MM.1S (cell line): Measurements from ENCODE around the gene PIGQ.

ENCODE experiments used
- DNase-seq: peaks from one replicate; pipeline ENCODE4 v3.0.0-alpha.2; 2015
- H2AFZ ChIP-seq: fragments of 300-600 bp; sonication (generic); 2 replicates; pipeline ENCODE4 v1.6.0; 2016; ENCODE audit warnings: antibody characterized with exemption, low read length
- H3F3A ChIP-seq: fragments of 300-600 bp; sonication (generic); 2 replicates; pipeline ENCODE4 v1.6.1; 2016; ENCODE audit warnings: mild to moderate bottlenecking, antibody characterized with exemption, low read length, moderate library complexity, mixed read lengths; ENCODE audit not compliant: insufficient read depth
- H3K27ac ChIP-seq: fragments of 300-600 bp; sonication (generic); 2 replicates; pipeline ENCODE4 v1.5.1; 2016; ENCODE audit warnings: mild to moderate bottlenecking, low read length
- H3K27me3 ChIP-seq: fragments of 300-600 bp; sonication (generic); replicated peaks from 2 replicates; pipeline ENCODE4 v1.6.0; 2016; ENCODE audit warnings: low read length; ENCODE audit not compliant: insufficient read depth
- H3K36me3 ChIP-seq: fragments of 300-600 bp; sonication (generic); replicated peaks from 2 replicates; pipeline ENCODE4 v1.6.1; 2016; ENCODE audit warnings: mild to moderate bottlenecking, low read length, mixed read lengths; ENCODE audit not compliant: insufficient read depth
- H3K4me1 ChIP-seq: fragments of 300-600 bp; sonication (generic); 2 replicates; pipeline ENCODE4 v1.6.1; 2016; ENCODE audit warnings: low read length, mixed read lengths
- H3K4me2 ChIP-seq: fragments of 300-600 bp; sonication (generic); 2 replicates; pipeline ENCODE4 v1.6.0; 2016; ENCODE audit warnings: low read depth, low read length
- H3K4me3 ChIP-seq: fragments of 300-600 bp; sonication (generic); 2 replicates; pipeline ENCODE4 v1.5.1; 2016; ENCODE audit warnings: low read length, mixed read lengths
- H3K79me2 ChIP-seq: fragments of 300-600 bp; sonication (generic); 2 replicates; pipeline ENCODE4 v1.6.1; 2016; ENCODE audit warnings: mixed run types, low read length, mixed read lengths
- H3K9ac ChIP-seq: fragments of 300-600 bp; sonication (generic); 2 replicates; pipeline ENCODE4 v1.6.1; 2016; ENCODE audit warnings: low read length, mixed read lengths
- H3K9me2 ChIP-seq: fragments of 300-600 bp; sonication (generic); replicated peaks from 2 replicates; pipeline ENCODE4 v1.6.1; 2016; ENCODE audit warnings: mild to moderate bottlenecking, low read length, mixed read lengths; ENCODE audit not compliant: insufficient read depth
- H3K9me3 ChIP-seq: fragments of 300-600 bp; sonication (generic); replicated peaks from 2 replicates; pipeline ENCODE4 v1.6.1; 2016; ENCODE audit warnings: mild to moderate bottlenecking, low read length, mixed read lengths; ENCODE audit not compliant: insufficient read depth
- H4K20me1 ChIP-seq: fragments of 300-600 bp; sonication (generic); 2 replicates; pipeline ENCODE4 v1.6.1; 2016; ENCODE audit warnings: mild to moderate bottlenecking, low read length, moderate library complexity, mixed read lengths; ENCODE audit not compliant: insufficient read depth
- CTCF ChIP-seq: fragments of 300-600 bp; sonication (generic); IDR thresholded peaks from 2 replicates; pipeline ENCODE4 v1.5.1; 2016; ENCODE audit warnings: antibody characterized with exemption, low read length, mixed read lengths
- EZH2 ChIP-seq: fragments of 300-600 bp; sonication (generic); optimal IDR thresholded peaks from 2 replicates; pipeline ENCODE3; 2017; ENCODE audit warnings: low read depth, mild to moderate bottlenecking, antibody characterized with exemption, low read length, mixed read lengths
- EZH2phosphoT487 ChIP-seq: fragments of 300-600 bp; sonication (generic); IDR thresholded peaks from 2 replicates; pipeline ENCODE4 v1.6.1; 2018; ENCODE audit warnings: antibody characterized with exemption, low read length

The PIGQ gene

GRCh38 chr16:622920-623280 lies 53.1 kb downstream of the PIGQ start:
- Histone ChIP-seq H3K27me3 (no peaks in the 10 kb centered on the region), H3K4me1 (no peaks in the 10 kb centered on the region), H3K4me2 (no peak overlapping the region), H4K20me1 (no peaks in the 10 kb centered on the region), H3F3A (no peaks in the 10 kb centered on the region), H3K4me3 (no peak overlapping the region), H3K27ac (no peak overlapping the region), H2AFZ (no peak overlapping the region), H3K9me2 (no peaks in the 10 kb centered on the region), H3K36me3 (no peaks in the 10 kb centered on the region), H3K9me3 (no peaks in the 10 kb centered on the region), H3K79me2 (0 out of 2 replicates have a peak, but pooled peaks cover 3% of the 10 kb centered on the region), H3K9ac (no peak overlapping the region)
- TF ChIP-seq CTCF (no peak), EZH2phosphoT487 (no peak), EZH2 (no peak)
- DNase-seq = no peak

GRCh38 chr16:624526-625070 lies 54.8 kb downstream of the PIGQ start:
- TF ChIP-seq EZH2 = no peak
- no peak for TF ChIP-seq EZH2phosphoT487
- TF ChIP-seq CTCF = no peak
- no peaks in the 10 kb centered on the region for H3K9me2 ChIP-seq
- 0 out of 2 replicates have a peak, but pooled peaks cover 3% of the 10 kb centered on the region for H3K79me2 ChIP-seq
- no peaks in the 10 kb centered on the region for H4K20me1 ChIP-seq
- no peak overlapping the region for H3K9ac ChIP-seq
- no peak overlapping the region for H2AFZ ChIP-seq
- H3K27me3 ChIP-seq = no peaks in the 10 kb centered on the region
- H3K4me2 ChIP-seq = no peak overlapping the region
- no peak for DNase-seq
- no peak overlapping the region for H3K27ac ChIP-seq
- H3K36me3 ChIP-seq = no peaks in the 10 kb centered on the region
- H3K4me1 ChIP-seq = no peaks in the 10 kb centered on the region
- H3K4me3 ChIP-seq = no peak overlapping the region
- H3F3A ChIP-seq = no peaks in the 10 kb centered on the region
- H3K9me3 ChIP-seq = no peaks in the 10 kb centered on the region

GRCh38 chr16:625117-625976 lies 55.6 kb downstream of the PIGQ start:
- H3K9ac ChIP-seq = no peak overlapping the region
- H3K27ac ChIP-seq = no peak overlapping the region
- no peak for TF ChIP-seq EZH2phosphoT487
- TF ChIP-seq CTCF = no peak
- TF ChIP-seq EZH2 = no peak
- DNase-seq = no peak
- H3F3A ChIP-seq = no peaks in the 10 kb centered on the region
- H4K20me1 ChIP-seq = no peaks in the 10 kb centered on the region
- no peak overlapping the region for H3K4me3 ChIP-seq
- no peaks in the 10 kb centered on the region for H3K9me3 ChIP-seq
- no peak overlapping the region for H3K4me2 ChIP-seq
- H3K27me3 ChIP-seq = no peaks in the 10 kb centered on the region
- no peaks in the 10 kb centered on the region for H3K4me1 ChIP-seq
- H2AFZ ChIP-seq = no peak overlapping the region
- H3K36me3 ChIP-seq = no peaks in the 10 kb centered on the region
- H3K79me2 ChIP-seq = 0 out of 2 replicates have a peak, but pooled peaks cover 3% of the 10 kb centered on the region
- no peaks in the 10 kb centered on the region for H3K9me2 ChIP-seq
